Type B pancreatic cell (in vitro differentiated cells): ENCODE data around the gene HSD17B12. TPM values are rescaled to one million over a fixed set of nuclear protein-coding genes. Genes with fewer than 3 reads are reported as not detected.

Experiments
- DNase-seq: peaks from one replicate; pipeline ENCODE4 v3.0.0; 2021; ENCODE audit warnings: mixed read lengths; ENCODE audit not compliant: unreplicated experiment; ENCODE audit errors: extremely low spot score
- H3K27ac Mint-ChIP-seq: 2 replicates; pipeline ENCODE4 v1.8.0; 2021; ENCODE audit warnings: mild to moderate bottlenecking, mixed read lengths
- H3K27me3 Mint-ChIP-seq: 2 replicates; pipeline ENCODE4 v1.8.0; 2021; ENCODE audit warnings: mixed read lengths
- H3K36me3 Mint-ChIP-seq: 2 replicates; pipeline ENCODE4 v1.8.0; 2021; ENCODE audit warnings: mixed read lengths
- H3K4me1 Mint-ChIP-seq: one replicate; pipeline ENCODE4 v1.8.0; 2021; ENCODE audit warnings: mixed read lengths; ENCODE audit not compliant: unreplicated experiment
- H3K4me3 Mint-ChIP-seq: 2 replicates; pipeline ENCODE4 v1.8.0; 2021; ENCODE audit warnings: mild to moderate bottlenecking, mixed read lengths
- H3K9me3 Mint-ChIP-seq: 2 replicates; pipeline ENCODE4 v1.8.0; 2021; ENCODE audit warnings: mixed read lengths
- total RNA-seq: library from RNA; stranded (reverse); gene quantifications from 2 replicates; pipeline ENCODE4 v1.2.1, GENCODE V29; 2021; ENCODE audit warnings: low replicate concordance
- TF ChIP-seq, protein P1 (sequence below): fragments of 200-600 bp; sonication (generic); conservative IDR thresholded peaks from 2 replicates; pipeline ENCODE4 v1.5.0; 2021; ENCODE audit warnings: antibody characterized with exemption, mild to moderate bottlenecking

HSD17B12 gene
- total RNA-seq, 1 donor from 2014 or later, result 99.0 TPM

DNA sequence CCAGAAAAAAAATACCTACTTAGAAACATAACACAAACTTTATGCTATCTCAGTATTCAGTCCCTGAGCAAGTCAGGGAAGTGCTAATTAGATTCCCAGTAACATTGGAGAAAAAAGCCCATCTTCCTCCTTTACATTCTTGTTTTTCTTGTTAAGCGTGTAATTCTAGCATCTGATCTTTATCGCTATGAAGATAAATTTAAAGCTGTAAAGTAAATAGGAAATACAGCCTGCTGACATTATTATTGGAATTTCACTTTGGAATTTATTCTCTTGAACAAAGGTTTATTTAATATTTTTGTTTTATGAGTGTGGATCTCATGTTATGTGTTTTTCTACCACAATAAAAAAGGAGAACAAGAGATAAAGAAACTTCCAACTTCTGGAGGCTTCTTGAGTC, 214.0 kb downstream of the HSD17B12 start:
- peak overlapping the region; percentile 84 for H3K27ac Mint-ChIP-seq
- H3K27me3 Mint-ChIP-seq, result no peaks in the 10 kb centered on the region
- H3K4me3 Mint-ChIP-seq, result peak overlapping the region; percentile 42
- no peaks in the 10 kb centered on the region for H3K4me1 Mint-ChIP-seq
- no peak for DNase-seq
- no peaks in the 10 kb centered on the region for H3K9me3 Mint-ChIP-seq
- TF ChIP-seq, protein P1, sequence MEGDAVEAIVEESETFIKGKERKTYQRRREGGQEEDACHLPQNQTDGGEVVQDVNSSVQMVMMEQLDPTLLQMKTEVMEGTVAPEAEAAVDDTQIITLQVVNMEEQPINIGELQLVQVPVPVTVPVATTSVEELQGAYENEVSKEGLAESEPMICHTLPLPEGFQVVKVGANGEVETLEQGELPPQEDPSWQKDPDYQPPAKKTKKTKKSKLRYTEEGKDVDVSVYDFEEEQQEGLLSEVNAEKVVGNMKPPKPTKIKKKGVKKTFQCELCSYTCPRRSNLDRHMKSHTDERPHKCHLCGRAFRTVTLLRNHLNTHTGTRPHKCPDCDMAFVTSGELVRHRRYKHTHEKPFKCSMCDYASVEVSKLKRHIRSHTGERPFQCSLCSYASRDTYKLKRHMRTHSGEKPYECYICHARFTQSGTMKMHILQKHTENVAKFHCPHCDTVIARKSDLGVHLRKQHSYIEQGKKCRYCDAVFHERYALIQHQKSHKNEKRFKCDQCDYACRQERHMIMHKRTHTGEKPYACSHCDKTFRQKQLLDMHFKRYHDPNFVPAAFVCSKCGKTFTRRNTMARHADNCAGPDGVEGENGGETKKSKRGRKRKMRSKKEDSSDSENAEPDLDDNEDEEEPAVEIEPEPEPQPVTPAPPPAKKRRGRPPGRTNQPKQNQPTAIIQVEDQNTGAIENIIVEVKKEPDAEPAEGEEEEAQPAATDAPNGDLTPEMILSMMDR, result no peak
- peaks cover 35% of the 10 kb centered on the region for H3K36me3 Mint-ChIP-seq

DNA sequence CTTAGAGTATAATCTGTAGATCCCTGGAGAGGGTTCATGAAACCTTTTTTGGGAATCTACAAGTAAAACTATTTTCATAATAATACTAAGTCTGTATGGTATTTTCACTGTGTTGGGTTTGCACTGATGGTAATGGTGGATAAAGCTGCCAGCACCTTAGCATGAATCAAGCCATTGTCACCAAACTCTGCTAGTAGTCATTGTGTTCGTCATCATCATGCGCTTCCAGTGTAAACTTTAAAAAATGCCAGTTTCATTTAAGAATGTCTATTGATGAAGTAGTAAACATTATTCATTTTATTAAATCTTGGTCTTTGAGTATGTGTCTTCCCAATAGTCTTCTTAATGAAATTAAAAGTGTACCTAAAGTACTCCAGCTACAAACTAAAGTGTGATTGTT, 215.1 kb downstream of the HSD17B12 start:
- Mint-ChIP-seq H3K9me3 (no peaks in the 10 kb centered on the region), H3K27ac (no peak overlapping the region), H3K27me3 (no peaks in the 10 kb centered on the region), H3K36me3 (peaks cover 33% of the 10 kb centered on the region), H3K4me3 (no peak overlapping the region), H3K4me1 (no peaks in the 10 kb centered on the region)
- no peak for DNase-seq
- TF ChIP-seq, protein P1, result no peak

DNA sequence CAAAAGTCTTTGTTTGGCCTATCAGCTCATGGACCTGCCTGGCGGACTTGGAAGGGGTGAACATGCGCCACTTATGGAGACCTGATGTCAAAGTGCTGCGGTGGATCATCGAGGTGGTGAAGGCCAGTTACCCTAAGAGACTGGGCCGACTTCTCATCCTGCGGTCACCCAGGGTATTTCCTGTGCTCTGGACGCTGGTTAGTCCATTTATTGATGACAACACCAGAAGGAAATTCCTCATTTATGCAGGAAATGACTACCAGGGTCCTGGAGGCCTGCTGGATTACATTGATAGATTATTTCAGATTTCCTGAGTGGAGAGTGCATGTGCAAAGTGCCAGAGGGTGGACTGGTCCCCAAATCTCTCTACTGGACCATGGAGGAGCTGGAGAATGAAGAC, 218.0 kb downstream of the HSD17B12 start:
- no peak overlapping the region for H3K27ac Mint-ChIP-seq
- no peaks in the 10 kb centered on the region for H3K9me3 Mint-ChIP-seq
- H3K36me3 Mint-ChIP-seq, result peaks cover 45% of the 10 kb centered on the region
- H3K4me3 Mint-ChIP-seq, result no peak overlapping the region
- H3K27me3 Mint-ChIP-seq, result no peaks in the 10 kb centered on the region
- H3K4me1 Mint-ChIP-seq, result no peaks in the 10 kb centered on the region
- TF ChIP-seq, protein P1, result no peak
- no peak for DNase-seq

DNA sequence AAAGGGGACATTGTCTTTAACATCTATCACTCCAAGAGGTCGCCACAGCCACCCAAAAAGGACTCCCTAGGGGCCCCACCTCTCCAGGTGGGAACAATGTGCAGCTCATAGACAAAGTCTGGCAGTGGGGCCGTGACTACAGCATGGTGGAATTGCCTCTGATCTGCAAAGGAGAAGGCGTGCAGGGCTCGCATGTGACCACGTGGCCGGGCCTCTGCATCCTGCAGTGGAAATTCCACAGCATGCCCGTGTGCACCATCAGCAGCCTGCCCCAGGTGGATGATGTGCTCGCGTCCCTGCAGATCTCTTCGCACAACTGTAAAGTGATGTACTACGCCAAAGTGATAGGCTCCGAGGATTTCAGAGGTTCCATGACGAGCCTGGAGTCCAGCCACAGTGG, 218.6 kb downstream of the HSD17B12 start:
- Mint-ChIP-seq H3K9me3 (no peaks in the 10 kb centered on the region), H3K27ac (no peak overlapping the region), H3K4me1 (no peaks in the 10 kb centered on the region), H3K36me3 (peaks cover 51% of the 10 kb centered on the region), H3K4me3 (no peak overlapping the region), H3K27me3 (no peaks in the 10 kb centered on the region)
- TF ChIP-seq, protein P1, result no peak
- no peak for DNase-seq

DNA sequence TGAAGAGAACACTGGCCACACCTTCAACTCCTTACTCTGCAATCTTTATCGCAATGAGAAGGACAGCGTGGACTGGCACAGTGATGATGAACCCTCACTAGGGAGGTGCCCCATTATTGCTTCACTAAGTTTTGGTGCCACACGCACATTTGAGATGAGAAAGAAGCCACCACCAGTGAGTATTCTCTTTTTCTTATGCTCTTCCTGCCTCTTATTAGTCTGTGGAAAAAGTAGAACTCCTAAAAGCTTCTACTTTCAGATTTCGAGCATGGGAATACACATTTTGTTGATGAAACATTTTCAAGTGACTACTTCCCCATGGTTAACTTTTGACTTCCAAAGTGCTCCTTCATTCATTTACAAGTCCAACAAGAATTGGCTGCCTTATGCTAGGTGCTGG, 221.0 kb downstream of the HSD17B12 start:
- H3K4me1 Mint-ChIP-seq, result peaks cover 15% of the 10 kb centered on the region
- no peaks in the 10 kb centered on the region for H3K9me3 Mint-ChIP-seq
- H3K4me3 Mint-ChIP-seq, result no peak overlapping the region
- no peak overlapping the region for H3K27ac Mint-ChIP-seq
- H3K27me3 Mint-ChIP-seq, result no peaks in the 10 kb centered on the region
- TF ChIP-seq, protein P1, result no peak
- peaks cover 43% of the 10 kb centered on the region for H3K36me3 Mint-ChIP-seq
- no peak for DNase-seq

DNA sequence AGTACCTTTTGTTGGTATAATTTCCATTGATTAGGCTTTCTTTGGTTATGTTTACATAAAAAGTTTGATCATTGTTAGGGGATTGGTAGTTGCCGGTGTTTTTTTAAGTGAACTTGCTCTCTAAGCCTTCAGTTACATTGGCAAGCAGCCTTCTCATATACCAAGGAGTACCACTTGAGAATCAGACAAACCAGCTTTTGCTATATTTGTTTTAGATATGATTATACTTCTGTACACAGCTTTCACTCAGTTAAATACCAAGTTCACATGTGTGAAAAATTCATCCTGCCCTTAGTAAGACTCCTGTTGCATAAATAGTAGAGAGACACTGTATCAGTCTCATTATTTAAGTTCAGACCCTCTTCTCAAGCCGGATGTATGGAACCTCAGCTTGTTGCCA, 222.5 kb downstream of the HSD17B12 start:
- TF ChIP-seq, protein P1, result no peak
- Mint-ChIP-seq H3K36me3 (peaks cover 47% of the 10 kb centered on the region), H3K9me3 (no peaks in the 10 kb centered on the region), H3K4me1 (peaks cover 15% of the 10 kb centered on the region), H3K4me3 (no peak overlapping the region), H3K27ac (no peak overlapping the region), H3K27me3 (no peaks in the 10 kb centered on the region)
- no peak for DNase-seq
